ENCODE measurements around the gene RECK.

Gene RECK

DNA sequence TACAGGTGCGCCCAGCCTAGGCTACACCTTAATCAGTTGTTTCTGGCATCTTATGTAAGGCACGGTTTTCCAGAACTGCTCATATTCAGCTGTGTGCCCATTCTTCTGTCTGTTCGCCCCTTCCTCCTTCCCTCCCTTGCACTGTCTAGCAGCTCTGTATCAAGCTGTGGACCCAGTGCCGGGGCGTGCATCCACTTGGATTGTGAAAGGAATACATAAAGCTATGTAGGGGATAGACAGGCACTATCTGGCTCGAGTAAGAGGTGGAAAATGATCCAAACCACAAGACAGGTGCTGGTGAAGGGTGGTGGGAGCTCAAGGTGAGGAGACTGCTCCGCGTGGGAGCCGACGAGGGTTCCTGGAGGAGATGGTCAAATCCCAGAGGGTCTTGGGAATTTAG, 101.8 kb downstream of the RECK start:
- no peak for TF ChIP-seq CTCF (IDR thresholded peaks at IDR 0.05; ENCODE audit: control extremely low read depth, extremely low read depth, low read depth, missing control alignments)
- no peak for DNase-seq (ENCODE audit: extremely low spot score)
- ChIA-PET POLR2A (no interaction called here), CTCF (no interaction called here)

DNA sequence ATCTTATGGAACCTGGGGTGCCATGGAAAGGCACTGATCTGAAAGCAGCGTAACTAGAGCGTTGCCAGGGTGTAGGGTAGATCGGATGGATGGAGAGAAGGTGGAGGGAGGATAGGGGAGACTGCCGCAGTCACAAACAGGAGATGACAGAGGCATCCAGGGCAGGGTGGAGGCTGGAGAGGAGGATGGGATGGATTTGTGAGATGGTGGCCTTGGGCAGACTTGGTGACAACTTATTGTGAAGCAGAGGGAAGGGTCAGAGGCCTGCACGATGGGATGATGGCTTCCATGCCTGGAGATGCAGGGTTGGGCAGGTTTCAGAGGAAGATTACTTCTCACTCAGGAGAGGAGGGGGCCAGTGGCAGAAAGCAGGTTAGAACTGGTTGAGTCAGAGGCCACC, 102.2 kb downstream of the RECK start:
- POLR2A ChIA-PET = no interaction called here
- no peak for DNase-seq (ENCODE audit: extremely low spot score)
- CTCF ChIA-PET = interaction anchor here (1.3 to 2.0 kb wide), 3 partner anchors 27 to 38 kb away, joined by 4 to 10 read pairs (median 5); no protein-coding TSS in a partner anchor

GRCh38 chr9:36140086-36141084, 103.7 kb downstream of the RECK start:
- no peak for DNase-seq (ENCODE audit: extremely low spot score)
- CTCF ChIA-PET = interaction anchor here (1.3 to 2.0 kb wide), 3 partner anchors 25 to 40 kb away, joined by 4 to 10 read pairs (median 5); no protein-coding TSS in a partner anchor
- TF ChIP-seq CTCF (IDR thresholded peaks at IDR 0.05; ENCODE audit: control extremely low read depth, extremely low read depth, low read depth, missing control alignments) = no peak
- POLR2A ChIA-PET = no interaction called here

More for the DNA sequence above, 102.2 kb downstream of the RECK start:
- TF ChIP-seq CTCF (IDR thresholded peaks at IDR 0.05; ENCODE audit: control extremely low read depth, extremely low read depth, low read depth, missing control alignments) = no peak

- no peak for TF ChIP-seq CTCF (IDR thresholded peaks at IDR 0.05; ENCODE audit: control extremely low read depth, extremely low read depth, low read depth, missing control alignments)
- no peak for DNase-seq (ENCODE audit: extremely low spot score)
- POLR2A ChIA-PET = no interaction called here
- CTCF ChIA-PET = interaction anchor here (0.6 to 3.8 kb wide), 2 partner anchors 39 to 1027 kb away, joined by 3 to 27 read pairs; no protein-coding TSS in a partner anchor
Measured at GRCh38 chr9:36141288-36141687, 104.6 kb downstream of the RECK start.

DNA sequence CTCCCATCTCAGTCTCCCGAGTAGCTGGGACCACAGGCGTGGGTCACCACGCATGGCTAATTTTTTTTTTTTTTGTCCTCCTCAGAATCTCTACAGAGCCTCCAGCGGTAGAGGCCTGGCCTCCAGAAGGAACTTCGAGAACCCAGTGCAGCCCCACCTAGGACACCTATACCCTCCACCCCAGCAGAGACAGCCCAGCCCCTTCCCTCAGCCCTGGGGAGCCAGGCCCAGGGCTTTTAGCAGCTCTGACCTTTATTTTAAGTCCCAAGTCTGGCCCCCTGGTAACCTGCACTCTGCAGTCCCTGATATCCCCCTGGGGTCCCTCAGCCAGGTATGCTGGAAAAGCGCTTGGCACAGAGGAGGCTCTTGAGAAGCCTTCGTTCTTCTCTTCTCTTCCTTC, 105.0 kb downstream of the RECK start:
- POLR2A ChIA-PET = no interaction called here
- CTCF ChIA-PET = interaction anchor here (0.6 to 3.8 kb wide), 4 partner anchors 10 to 1028 kb away, joined by 3 to 27 read pairs (median 8); no protein-coding TSS in a partner anchor
- no peak for DNase-seq (ENCODE audit: extremely low spot score)
- TF ChIP-seq CTCF (IDR thresholded peaks at IDR 0.05; ENCODE audit: control extremely low read depth, extremely low read depth, low read depth, missing control alignments) = no peak

DNA sequence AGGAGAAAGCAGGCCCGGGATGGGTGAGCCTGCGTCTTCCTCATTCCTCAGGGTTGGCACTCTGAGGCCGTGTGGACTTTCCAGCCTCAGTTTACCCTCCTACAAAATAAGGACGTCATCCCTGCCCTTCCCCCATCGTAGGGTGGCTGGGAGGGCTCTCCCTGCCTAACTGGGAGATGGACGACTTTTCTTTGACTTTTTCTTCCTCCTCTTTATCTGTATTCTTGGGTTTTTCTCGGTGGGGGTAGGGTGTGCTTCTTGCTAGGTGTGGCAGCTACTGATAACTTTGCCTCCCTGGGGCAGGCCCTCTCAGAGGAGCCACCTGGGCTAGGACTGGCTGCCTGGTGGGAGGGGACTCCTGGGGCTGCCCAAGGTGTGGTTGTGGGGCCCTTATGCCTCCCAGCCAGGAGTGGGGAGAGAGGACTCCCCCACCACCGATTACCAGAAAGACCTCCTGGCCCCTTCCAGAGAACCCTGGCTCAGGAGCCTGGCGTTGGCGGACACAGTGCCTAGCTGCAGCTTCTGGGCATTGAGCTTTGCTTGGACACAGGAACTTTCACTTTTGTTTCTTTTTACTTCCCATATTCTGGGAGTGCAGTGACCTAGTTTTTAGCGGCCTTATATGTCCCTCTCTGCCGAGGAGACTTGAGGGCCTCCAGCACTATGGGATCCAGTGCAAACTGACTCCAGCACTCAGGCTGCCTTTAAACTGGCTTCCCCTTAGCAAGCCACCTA, 106.0 kb downstream of the RECK start:
- no peak for DNase-seq (ENCODE audit: extremely low spot score)
- CTCF ChIA-PET = interaction anchor here (1.4 to 3.8 kb wide), 3 partner anchors 9 to 40 kb away, joined by 4 to 27 read pairs (median 12); no protein-coding TSS in a partner anchor
- POLR2A ChIA-PET = no interaction called here
- no peak for TF ChIP-seq CTCF (IDR thresholded peaks at IDR 0.05; ENCODE audit: control extremely low read depth, extremely low read depth, low read depth, missing control alignments)

Measured in GM10248 (cell line).